Measurements from ENCODE around the gene WT1.

The WT1 gene

DNA sequence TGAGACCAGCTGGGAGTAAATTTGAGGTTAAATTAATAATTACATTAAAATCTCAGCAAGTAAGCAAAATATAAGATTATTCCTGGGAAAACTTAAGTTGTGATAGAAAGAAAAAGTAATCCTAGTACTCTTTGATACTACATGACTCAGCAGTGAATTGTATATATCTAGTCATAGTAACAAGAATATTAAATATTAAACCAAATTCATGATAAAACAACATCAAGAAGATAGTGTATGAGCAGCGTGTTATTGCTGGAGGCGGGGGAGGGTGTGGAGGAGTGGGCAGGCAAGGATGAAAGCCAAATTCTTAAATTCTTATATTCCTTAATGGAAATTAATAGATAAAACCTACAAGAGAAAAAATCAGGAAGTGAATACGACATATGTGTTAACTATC, 95.2 kb downstream of the WT1 start (continued):
- TF ChIP-seq, protein P1, sequence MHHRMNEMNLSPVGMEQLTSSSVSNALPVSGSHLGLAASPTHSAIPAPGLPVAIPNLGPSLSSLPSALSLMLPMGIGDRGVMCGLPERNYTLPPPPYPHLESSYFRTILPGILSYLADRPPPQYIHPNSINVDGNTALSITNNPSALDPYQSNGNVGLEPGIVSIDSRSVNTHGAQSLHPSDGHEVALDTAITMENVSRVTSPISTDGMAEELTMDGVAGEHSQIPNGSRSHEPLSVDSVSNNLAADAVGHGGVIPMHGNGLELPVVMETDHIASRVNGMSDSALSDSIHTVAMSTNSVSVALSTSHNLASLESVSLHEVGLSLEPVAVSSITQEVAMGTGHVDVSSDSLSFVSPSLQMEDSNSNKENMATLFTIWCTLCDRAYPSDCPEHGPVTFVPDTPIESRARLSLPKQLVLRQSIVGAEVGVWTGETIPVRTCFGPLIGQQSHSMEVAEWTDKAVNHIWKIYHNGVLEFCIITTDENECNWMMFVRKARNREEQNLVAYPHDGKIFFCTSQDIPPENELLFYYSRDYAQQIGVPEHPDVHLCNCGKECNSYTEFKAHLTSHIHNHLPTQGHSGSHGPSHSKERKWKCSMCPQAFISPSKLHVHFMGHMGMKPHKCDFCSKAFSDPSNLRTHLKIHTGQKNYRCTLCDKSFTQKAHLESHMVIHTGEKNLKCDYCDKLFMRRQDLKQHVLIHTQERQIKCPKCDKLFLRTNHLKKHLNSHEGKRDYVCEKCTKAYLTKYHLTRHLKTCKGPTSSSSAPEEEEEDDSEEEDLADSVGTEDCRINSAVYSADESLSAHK (tag by site-specific recombination; IDR thresholded peaks at IDR 0.05): no peak
- no peak for TF ChIP-seq GLI2 (tag by site-specific recombination; IDR thresholded peaks at IDR 0.05; ENCODE audit: borderline replicate concordance, low read depth)

Data from HEK293 (cell line).